ENCODE data around the gene CATSPER4. TPM values are rescaled to one million over a fixed set of nuclear protein-coding genes. Genes with fewer than 3 reads are reported as not detected.
"Not testable (repeated sequence)": the region's sequence is repeated elsewhere in the genome, so short reads cannot be mapped to it uniquely, and the experiment has no call there.

The CATSPER4 gene
- total RNA-seq, 1 donor from 2014 or later: not detected

DNA sequence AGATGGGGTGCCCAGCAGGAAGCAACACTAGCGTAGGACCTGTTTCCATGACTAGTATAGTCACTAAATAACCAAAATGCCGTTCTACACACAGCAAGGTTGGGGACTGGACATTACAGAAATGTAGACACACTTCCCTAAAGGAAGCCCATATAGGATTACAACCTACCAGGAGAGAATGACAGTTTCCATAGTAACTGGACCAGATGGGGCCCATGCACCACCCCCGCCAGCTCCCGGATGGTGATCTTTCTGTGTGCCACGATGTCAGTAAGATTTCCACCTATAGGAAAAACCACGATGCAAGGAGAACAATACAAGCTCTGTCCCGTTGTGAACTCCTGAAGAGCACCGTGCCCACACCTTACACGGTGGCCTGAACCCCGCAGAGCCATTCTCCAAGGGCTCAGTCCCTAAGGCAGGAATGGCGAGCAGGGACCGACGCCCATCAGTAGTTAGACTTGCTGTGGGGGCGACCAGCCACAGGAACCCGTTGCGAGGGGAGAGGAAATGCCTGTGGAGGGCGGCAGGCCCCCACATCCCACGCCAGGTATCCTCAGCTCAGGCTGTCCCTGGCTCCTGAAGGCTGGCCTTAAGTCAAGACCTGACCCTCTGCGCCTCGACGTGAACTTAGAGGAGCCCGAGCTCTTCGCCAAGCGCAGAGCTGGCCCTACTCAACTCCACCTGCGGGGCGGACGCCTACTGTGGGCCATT lies 30.0 kb downstream of the CATSPER4 start:
- Histone ChIP-seq H3K9me3 (no peaks in the 10 kb centered on the region), H3K4me3 (no peak overlapping the region), H3K4me1 (peaks cover 7% of the 10 kb centered on the region), H3K27me3 (no peaks in the 10 kb centered on the region), H3K36me3 (no peaks in the 10 kb centered on the region), H3K27ac (no peak overlapping the region)
- intact Hi-C loops (cut with DNase I): no loop called here
- DNase-seq (ENCODE audit: extremely low spot score in 2 of 2): no peak
- TF ChIP-seq, protein P1, sequence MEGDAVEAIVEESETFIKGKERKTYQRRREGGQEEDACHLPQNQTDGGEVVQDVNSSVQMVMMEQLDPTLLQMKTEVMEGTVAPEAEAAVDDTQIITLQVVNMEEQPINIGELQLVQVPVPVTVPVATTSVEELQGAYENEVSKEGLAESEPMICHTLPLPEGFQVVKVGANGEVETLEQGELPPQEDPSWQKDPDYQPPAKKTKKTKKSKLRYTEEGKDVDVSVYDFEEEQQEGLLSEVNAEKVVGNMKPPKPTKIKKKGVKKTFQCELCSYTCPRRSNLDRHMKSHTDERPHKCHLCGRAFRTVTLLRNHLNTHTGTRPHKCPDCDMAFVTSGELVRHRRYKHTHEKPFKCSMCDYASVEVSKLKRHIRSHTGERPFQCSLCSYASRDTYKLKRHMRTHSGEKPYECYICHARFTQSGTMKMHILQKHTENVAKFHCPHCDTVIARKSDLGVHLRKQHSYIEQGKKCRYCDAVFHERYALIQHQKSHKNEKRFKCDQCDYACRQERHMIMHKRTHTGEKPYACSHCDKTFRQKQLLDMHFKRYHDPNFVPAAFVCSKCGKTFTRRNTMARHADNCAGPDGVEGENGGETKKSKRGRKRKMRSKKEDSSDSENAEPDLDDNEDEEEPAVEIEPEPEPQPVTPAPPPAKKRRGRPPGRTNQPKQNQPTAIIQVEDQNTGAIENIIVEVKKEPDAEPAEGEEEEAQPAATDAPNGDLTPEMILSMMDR (IDR thresholded peaks at IDR 0.05): no peak
- TF ChIP-seq POLR2AphosphoS5 (IDR thresholded peaks at IDR 0.05; ENCODE audit: insufficient read depth in 1 of 2, low read depth in 1 of 2) (no peak), POLR2A (IDR thresholded peaks at IDR 0.05) (no peak)

DNA sequence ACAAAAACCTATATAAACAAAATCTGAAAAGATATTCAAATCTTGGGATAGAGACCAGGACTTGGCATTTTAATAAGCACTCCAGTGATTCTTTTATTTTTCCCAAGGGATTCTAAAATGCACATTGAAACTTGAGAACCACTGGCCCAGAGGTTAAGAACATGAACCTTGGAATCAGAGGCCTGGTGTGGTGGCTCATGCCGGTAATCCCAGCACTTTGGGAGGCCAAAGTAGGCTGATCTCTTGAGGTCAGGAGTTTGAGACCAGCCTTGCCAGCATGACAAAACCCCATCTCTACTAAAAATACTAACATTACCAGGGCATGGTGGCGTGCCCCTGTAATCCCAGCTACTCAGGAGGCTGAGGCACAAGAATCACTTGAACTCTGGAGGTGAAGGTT lies 30.7 kb downstream of the CATSPER4 start:
- TF ChIP-seq POLR2AphosphoS5 (IDR thresholded peaks at IDR 0.05; ENCODE audit: insufficient read depth in 1 of 2, low read depth in 1 of 2) (no peak), POLR2A (IDR thresholded peaks at IDR 0.05) (no peak)
- TF ChIP-seq, protein P1 (IDR thresholded peaks at IDR 0.05): no peak
- H3K27me3 ChIP-seq: no peaks in the 10 kb centered on the region

GRCh38 chr1:26224606-26225005 lies 34.2 kb downstream of the CATSPER4 start:
- no peak for DNase-seq (ENCODE audit: extremely low spot score in 2 of 2)
- H3K4me1 ChIP-seq: peaks cover 15% of the 10 kb centered on the region
- H3K27me3 ChIP-seq: no peaks in the 10 kb centered on the region
- no peak overlapping the region for H3K4me3 ChIP-seq
- no peaks in the 10 kb centered on the region for H3K36me3 ChIP-seq
- H3K9me3 ChIP-seq: no peaks in the 10 kb centered on the region
- intact Hi-C loops (cut with DNase I): no loop called here
- H3K27ac ChIP-seq: no peak overlapping the region
- no peak for TF ChIP-seq POLR2AphosphoS5 (IDR thresholded peaks at IDR 0.05; ENCODE audit: insufficient read depth in 1 of 2, low read depth in 1 of 2)
- TF ChIP-seq POLR2A (IDR thresholded peaks at IDR 0.05): no peak
- TF ChIP-seq, protein P1 (IDR thresholded peaks at IDR 0.05): no peak

More for the DNA sequence above, 30.7 kb downstream of the CATSPER4 start:
- Histone ChIP-seq H3K36me3 (no peaks in the 10 kb centered on the region), H3K4me1 (peaks cover 14% of the 10 kb centered on the region), H3K27ac (no peak overlapping the region), H3K4me3 (no peak overlapping the region), H3K9me3 (no peaks in the 10 kb centered on the region)
- intact Hi-C loops (cut with DNase I): no loop called here
- DNase-seq (ENCODE audit: extremely low spot score in 2 of 2): no peak

DNA sequence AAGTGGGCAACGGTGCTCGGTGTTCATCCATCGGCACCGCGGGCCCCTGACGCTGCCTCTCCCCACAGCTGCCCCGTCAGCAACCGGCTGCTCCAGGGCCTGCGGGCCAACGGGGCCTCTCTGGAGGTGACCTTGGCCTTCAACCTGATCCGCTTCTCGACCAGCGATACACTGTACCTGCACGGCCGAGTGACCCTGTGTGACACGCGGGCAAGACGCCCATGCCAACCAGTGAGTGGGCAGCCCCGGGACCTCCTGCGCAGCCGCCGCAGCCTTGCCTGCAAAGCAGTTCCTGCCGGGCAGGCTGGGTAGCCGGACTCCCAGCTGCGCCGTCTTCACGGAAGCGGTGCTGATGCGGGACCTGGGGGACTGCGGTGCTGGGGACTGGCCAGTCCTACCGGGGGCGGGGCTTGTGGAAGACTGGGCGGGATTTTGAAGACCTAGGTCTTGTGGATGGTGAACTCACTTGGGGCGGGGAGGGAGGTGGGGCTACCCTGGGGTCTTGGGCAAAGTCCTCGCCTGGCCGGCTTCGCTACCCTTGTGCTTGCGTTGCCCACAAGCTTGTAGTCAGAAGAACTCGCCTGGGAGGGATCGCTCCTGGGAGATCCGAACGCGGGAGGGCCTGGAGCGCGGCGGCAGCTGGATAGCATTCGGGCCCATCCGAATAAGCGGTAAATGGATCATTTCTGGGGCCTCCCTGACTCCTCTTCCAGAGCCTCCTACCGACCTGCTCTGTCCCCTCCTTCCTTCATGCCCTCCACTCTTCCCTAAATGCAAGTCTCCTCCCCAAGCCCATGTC lies 34.8 kb downstream of the CATSPER4 start:
- intact Hi-C loops (cut with DNase I): no loop called here
- H3K36me3 ChIP-seq: no peaks in the 10 kb centered on the region
- DNase-seq (ENCODE audit: extremely low spot score in 2 of 2): no peak
- peaks cover 15% of the 10 kb centered on the region for H3K4me1 ChIP-seq
- H3K9me3 ChIP-seq: no peaks in the 10 kb centered on the region
- H3K4me3 ChIP-seq: peak overlapping the region; percentile 40 to 42
- no peaks in the 10 kb centered on the region for H3K27me3 ChIP-seq
- TF ChIP-seq POLR2AphosphoS5 (IDR thresholded peaks at IDR 0.05; ENCODE audit: insufficient read depth in 1 of 2, low read depth in 1 of 2) (no peak), POLR2A (IDR thresholded peaks at IDR 0.05) (no peak)
- TF ChIP-seq, protein P1 (IDR thresholded peaks at IDR 0.05): no peak
- H3K27ac ChIP-seq: no peak overlapping the region

DNA sequence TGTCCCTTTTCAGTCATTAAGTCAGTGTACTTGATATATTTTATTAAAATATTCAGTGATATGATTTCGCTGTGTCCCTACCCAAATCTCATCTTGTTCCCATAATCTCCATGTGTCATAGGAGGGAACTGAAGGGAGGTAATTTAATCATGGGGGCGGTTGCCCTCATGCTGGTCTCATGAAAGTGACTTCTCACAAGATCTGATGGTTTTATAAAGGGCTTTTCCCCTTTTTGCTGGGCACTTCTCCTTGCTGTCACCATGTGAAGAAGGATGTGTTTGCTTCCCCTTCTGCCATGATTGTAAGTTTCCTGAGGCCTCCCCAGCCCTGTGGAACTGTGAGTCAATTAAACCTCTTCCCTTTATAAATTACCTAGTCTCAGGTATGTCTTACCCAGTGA lies 40.3 kb downstream of the CATSPER4 start:
- H3K4me1 ChIP-seq: peaks cover 11% of the 10 kb centered on the region
- H3K9me3 ChIP-seq; intact Hi-C loops (cut with DNase I); DNase-seq (ENCODE audit: extremely low spot score in 2 of 2); H3K36me3 ChIP-seq; H3K27me3 ChIP-seq; H3K4me3 ChIP-seq; H3K27ac ChIP-seq: not testable (repeated sequence)

Measured in vagina (tissue), 2 donors.